Measurements from ENCODE around the gene TMEM38A. TPM values are rescaled to one million over a fixed set of nuclear protein-coding genes. Genes with fewer than 3 reads are reported as not detected.

Gene TMEM38A
- total and polyA plus RNA-seq, 9 of the 15 experiments (the other 6 are each of a cell fraction or from before 2014, with no cell fraction given), result 0.35 to 2.1 (median 1.2) TPM

- TF ChIP-seq ZEB2 (IDR thresholded peaks at IDR 0.05) (no peak), NR2C2 (CRISPR knock-in tag; IDR thresholded peaks at IDR 0.05) (peak; percentile 85), NR2C2 (tag; IDR thresholded peaks at IDR 0.05) (peak; percentile 97), ZNF639 (CRISPR knock-in tag; conservative IDR thresholded peaks at IDR 0.05 in 1 of 2, IDR thresholded peaks at IDR 0.05 in 1 of 2) (peak in 1 of 2 experiments; percentile 86; a peak in 2 of 4 replicates), THAP12 (CRISPR knock-in tag; IDR thresholded peaks at IDR 0.05) (peak; percentile 17; the same call in 1 of the 2 replicates), E2F8 (IDR thresholded peaks at IDR 0.05; ENCODE audit: low read depth, partially characterized antibody) (peak; percentile 83), ZFPM2 (CRISPR knock-in tag; IDR thresholded peaks at IDR 0.05) (0 out of 2 replicates have a peak, but pooled peaks have one; percentile 39), HNRNPLL (IDR thresholded peaks at IDR 0.05; ENCODE audit: low read depth, low read length, poor library complexity, severe bottlenecking) (peak; percentile 33), NR2C1 (IDR thresholded peaks at IDR 0.05) (peak; percentile 89), NR2C1 (tag; IDR thresholded peaks at IDR 0.05) (peak; percentile 90), HOXB6 (CRISPR knock-in tag; IDR thresholded peaks at IDR 0.05; ENCODE audit: borderline replicate concordance) (no peak), CREB3L1 (IDR thresholded peaks at IDR 0.05; ENCODE audit: borderline replicate concordance, low read depth) (peak; percentile 73; the same call in 1 of the 2 replicates), CBX3 (IDR thresholded peaks at IDR 0.05; ENCODE audit: borderline replicate concordance in 1 of 2, low read length in 2 of 2) (peak in 1 of 2 experiments; percentile 14; a peak in 1 of 3 replicates), RUNX1 (IDR thresholded peaks at IDR 0.05; ENCODE audit: low read depth) (no peak), ATF7 (IDR thresholded peaks at IDR 0.05) (peak; percentile 90), TBP (optimal IDR thresholded peaks at IDR 0.05; ENCODE audit: low read depth, low read length) (peak; percentile 96), TAF9B (IDR thresholded peaks at IDR 0.05; ENCODE audit: partially characterized antibody) (peak; percentile 41)
Measured at GRCh38 chr19:16628183-16628983, 32.6 kb upstream of the TMEM38A start, which contains the start of gene MED26 (continued).
